ENCODE results near the gene GADD45B.
"Not testable (repeated sequence)": the region's sequence is repeated elsewhere in the genome, so short reads cannot be mapped to it uniquely, and the experiment has no call there.

Gene GADD45B

GRCh38 chr19:2488405-2488941, 12.5 kb downstream of the GADD45B start:
- no peak for DNase-seq

- DNase-seq: peak; percentile 69
Measured at GRCh38 chr19:2488942-2489731, 13.2 kb downstream of the GADD45B start.

GRCh38 chr19:2490659-2491058, 14.7 kb downstream of the GADD45B start:
- no peak for DNase-seq

- no peak for DNase-seq
Measured at GRCh38 chr19:2491130-2491801, 15.3 kb downstream of the GADD45B start.

GRCh38 chr19:2492870-2493269, 16.9 kb downstream of the GADD45B start:
- no peak for DNase-seq

- not testable (repeated sequence) for DNase-seq
Measured at GRCh38 chr19:2493448-2493847, 17.5 kb downstream of the GADD45B start.

- DNase-seq: no peak
Measured at GRCh38 chr19:2494084-2494446, 18.1 kb downstream of the GADD45B start.

- peak; percentile 81 for DNase-seq
Measured at GRCh38 chr19:2494447-2495129, 18.7 kb downstream of the GADD45B start.

GRCh38 chr19:2495130-2495641, 19.3 kb downstream of the GADD45B start:
- DNase-seq: no peak

GRCh38 chr19:2495651-2496316, 19.9 kb downstream of the GADD45B start:
- DNase-seq: no peak

- no peak for DNase-seq
Measured at GRCh38 chr19:2497186-2497585, 21.3 kb downstream of the GADD45B start.

GRCh38 chr19:2500156-2500555, 24.2 kb downstream of the GADD45B start:
- DNase-seq: no peak

GRCh38 chr19:2500841-2501261, 24.9 kb downstream of the GADD45B start:
- DNase-seq: no peak

- DNase-seq: no peak
Measured at GRCh38 chr19:2503521-2504109, 27.7 kb downstream of the GADD45B start.

GRCh38 chr19:2506656-2507055, 30.7 kb downstream of the GADD45B start:
- not testable (repeated sequence) for DNase-seq

- peak; percentile 46 for DNase-seq
Measured at GRCh38 chr19:2507109-2507508, 31.2 kb downstream of the GADD45B start.

GRCh38 chr19:2509096-2509495, 33.2 kb downstream of the GADD45B start:
- DNase-seq: no peak

GRCh38 chr19:2511570-2511969, 35.6 kb downstream of the GADD45B start:
- no peak for DNase-seq

- DNase-seq: no peak
Measured at GRCh38 chr19:2511991-2512390, 36.1 kb downstream of the GADD45B start.

GRCh38 chr19:2512523-2513431, 36.9 kb downstream of the GADD45B start:
- DNase-seq: no peak

Measured in right kidney (tissue), 1 donor.